ENCODE data around the gene SIM1. TPM values are rescaled to one million over a fixed set of nuclear protein-coding genes. Genes with fewer than 3 reads are reported as not detected.

Gene SIM1
- total RNA-seq, 3 donors from 2014 or later: not detected

DNA sequence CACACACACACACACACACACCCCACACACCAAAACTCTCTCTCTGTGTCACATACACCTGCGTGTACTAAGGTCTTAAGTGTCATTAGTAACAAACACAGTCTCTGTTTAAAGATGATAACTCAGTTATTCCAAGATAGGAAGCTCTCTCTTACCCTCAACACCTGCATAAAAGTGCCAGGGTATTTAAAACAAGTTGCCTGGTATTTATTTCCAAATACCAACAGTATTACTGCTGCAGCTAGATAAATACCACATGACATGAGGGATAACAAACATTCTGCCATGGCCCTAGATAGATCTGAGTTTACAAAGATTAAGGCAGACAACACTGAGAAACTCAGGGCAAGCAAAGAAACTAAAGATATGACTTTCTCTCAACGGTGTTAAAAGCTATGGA is 118.5 kb downstream of the SIM1 start:
- Histone ChIP-seq H3K4me1 (ENCODE audit: low read depth) (no peaks in the 10 kb centered on the region), H3K9me3 (no peaks in the 10 kb centered on the region), H3K36me3 (ENCODE audit: low read depth) (no peaks in the 10 kb centered on the region), H3K4me3 (no peak overlapping the region)
- intact Hi-C loops (cut with DNase I, micrococcal nuclease): no loop called here
- TF ChIP-seq, protein P1, sequence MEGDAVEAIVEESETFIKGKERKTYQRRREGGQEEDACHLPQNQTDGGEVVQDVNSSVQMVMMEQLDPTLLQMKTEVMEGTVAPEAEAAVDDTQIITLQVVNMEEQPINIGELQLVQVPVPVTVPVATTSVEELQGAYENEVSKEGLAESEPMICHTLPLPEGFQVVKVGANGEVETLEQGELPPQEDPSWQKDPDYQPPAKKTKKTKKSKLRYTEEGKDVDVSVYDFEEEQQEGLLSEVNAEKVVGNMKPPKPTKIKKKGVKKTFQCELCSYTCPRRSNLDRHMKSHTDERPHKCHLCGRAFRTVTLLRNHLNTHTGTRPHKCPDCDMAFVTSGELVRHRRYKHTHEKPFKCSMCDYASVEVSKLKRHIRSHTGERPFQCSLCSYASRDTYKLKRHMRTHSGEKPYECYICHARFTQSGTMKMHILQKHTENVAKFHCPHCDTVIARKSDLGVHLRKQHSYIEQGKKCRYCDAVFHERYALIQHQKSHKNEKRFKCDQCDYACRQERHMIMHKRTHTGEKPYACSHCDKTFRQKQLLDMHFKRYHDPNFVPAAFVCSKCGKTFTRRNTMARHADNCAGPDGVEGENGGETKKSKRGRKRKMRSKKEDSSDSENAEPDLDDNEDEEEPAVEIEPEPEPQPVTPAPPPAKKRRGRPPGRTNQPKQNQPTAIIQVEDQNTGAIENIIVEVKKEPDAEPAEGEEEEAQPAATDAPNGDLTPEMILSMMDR (IDR thresholded peaks at IDR 0.05): no peak
- no peak for ATAC-seq
- DNase-seq: no peak

DNA sequence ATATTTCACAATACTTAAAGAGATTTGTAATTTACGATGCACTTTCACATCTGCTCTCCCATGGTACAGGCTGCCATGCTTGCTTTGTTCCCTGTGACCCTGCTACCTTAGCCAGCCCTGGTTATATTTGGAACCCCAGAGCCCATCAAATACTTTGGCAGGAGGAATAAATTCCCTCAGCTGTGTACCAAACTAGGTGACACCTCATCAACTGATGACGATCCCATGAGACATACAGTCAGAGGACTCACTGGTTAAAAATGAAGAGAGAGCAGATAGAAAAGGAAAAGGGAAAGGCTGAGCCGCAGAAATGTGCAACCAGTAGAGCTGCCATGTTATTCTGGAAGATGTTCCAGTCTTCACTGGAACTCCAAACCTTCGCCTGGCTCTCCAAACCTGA is 120.0 kb downstream of the SIM1 start:
- intact Hi-C loops (cut with DNase I, micrococcal nuclease): no loop called here
- DNase-seq: no peak
- no peaks in the 10 kb centered on the region for H3K4me1 ChIP-seq (ENCODE audit: low read depth)
- H3K4me3 ChIP-seq: no peak overlapping the region
- no peaks in the 10 kb centered on the region for H3K36me3 ChIP-seq (ENCODE audit: low read depth)
- H3K9me3 ChIP-seq: no peaks in the 10 kb centered on the region
- TF ChIP-seq, protein P1 (IDR thresholded peaks at IDR 0.05): no peak
- no peak for ATAC-seq

DNA sequence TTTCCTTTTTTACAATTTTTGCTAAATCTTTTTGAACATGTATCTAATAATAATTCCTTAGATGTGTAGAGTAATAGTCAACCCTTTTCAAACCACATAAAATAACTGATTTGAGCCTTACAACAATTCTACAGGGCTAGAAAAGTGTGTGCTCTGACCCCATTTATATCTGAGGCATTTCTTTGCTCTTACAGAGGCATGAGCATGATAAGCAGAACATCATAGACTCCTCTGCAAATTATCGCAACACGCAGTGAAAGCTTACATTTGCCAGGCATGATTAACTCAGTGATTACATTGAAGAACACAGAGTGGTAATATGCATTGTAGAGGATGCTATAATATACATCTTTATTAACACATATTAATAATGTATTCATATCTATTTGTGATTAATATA is 120.4 kb downstream of the SIM1 start:
- intact Hi-C loops (cut with DNase I, micrococcal nuclease): no loop called here
- Histone ChIP-seq H3K9me3 (no peaks in the 10 kb centered on the region), H3K4me3 (no peak overlapping the region), H3K36me3 (ENCODE audit: low read depth) (no peaks in the 10 kb centered on the region), H3K4me1 (ENCODE audit: low read depth) (no peaks in the 10 kb centered on the region)
- ATAC-seq: no peak
- TF ChIP-seq, protein P1 (IDR thresholded peaks at IDR 0.05): no peak
- DNase-seq: no peak

DNA sequence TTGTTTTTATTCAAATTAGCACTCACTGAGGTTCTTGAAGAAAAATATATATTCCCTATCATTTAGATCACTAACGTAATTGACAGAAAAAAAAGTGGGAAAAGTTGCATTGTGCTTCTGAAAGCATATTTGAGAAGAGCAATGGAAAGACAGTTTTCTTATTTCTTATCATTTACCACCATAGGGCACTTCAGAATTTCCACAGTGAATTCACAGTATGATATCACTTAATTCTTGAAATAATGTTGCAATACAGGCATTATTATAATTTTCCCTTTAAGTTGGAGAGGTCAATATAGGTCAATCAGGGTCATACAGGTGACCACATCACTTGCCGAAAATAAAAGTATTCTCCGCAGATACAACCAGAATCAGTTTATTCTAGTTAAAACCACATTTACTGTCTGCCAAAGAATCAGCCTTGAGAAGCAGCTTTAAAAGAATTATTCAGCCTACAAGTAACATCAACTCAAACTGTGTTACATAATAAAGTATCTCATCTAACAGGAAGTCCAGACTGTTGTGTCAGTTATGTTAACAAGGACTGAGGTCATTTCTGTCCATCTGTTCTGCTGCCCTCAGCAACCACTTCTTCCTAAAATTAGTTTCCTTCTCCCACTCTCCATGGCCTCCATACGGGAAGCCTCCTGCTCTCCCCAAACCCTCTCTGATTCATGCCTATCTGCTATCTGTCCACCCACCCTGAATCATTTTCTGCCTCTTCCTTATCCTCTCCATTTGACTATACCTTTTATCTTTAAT is 121.2 kb downstream of the SIM1 start:
- Histone ChIP-seq H3K4me1 (ENCODE audit: low read depth) (no peaks in the 10 kb centered on the region), H3K4me3 (no peak overlapping the region), H3K9me3 (no peaks in the 10 kb centered on the region), H3K36me3 (ENCODE audit: low read depth) (no peaks in the 10 kb centered on the region)
- ATAC-seq: no peak
- TF ChIP-seq, protein P1 (IDR thresholded peaks at IDR 0.05): no peak
- DNase-seq: no peak
- intact Hi-C loops (cut with DNase I, micrococcal nuclease): no loop called here

DNA sequence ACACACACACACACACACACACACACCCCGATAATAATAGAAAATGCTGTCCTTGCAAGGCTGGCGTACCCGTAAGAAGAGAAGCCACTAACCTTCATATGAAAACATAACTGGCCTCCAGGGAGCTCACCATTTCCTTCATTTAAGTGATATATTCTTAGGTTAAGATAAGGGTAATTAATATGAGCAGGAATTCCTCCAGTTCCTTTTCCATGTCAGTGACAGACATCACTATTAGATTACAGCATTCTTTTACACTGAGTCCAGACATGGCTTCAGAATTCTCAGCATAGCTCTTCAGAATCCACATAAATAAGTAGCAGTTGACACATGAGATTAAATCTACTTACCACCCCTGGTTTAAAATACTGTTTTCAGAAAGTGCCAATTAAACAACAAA is 121.9 kb downstream of the SIM1 start:
- no peak overlapping the region for H3K4me3 ChIP-seq
- ATAC-seq (no peak), DNase-seq (no peak)
- H3K9me3 ChIP-seq: no peaks in the 10 kb centered on the region
- TF ChIP-seq, protein P1 (IDR thresholded peaks at IDR 0.05): no peak
- intact Hi-C loops (cut with DNase I, micrococcal nuclease): no loop called here
- H3K4me1 ChIP-seq (ENCODE audit: low read depth): no peaks in the 10 kb centered on the region
- no peaks in the 10 kb centered on the region for H3K36me3 ChIP-seq (ENCODE audit: low read depth)

Measured in mucosa of descending colon (tissue), 3 donors.